ENCODE measurements around the gene RUVBL2.

The RUVBL2 gene

DNA sequence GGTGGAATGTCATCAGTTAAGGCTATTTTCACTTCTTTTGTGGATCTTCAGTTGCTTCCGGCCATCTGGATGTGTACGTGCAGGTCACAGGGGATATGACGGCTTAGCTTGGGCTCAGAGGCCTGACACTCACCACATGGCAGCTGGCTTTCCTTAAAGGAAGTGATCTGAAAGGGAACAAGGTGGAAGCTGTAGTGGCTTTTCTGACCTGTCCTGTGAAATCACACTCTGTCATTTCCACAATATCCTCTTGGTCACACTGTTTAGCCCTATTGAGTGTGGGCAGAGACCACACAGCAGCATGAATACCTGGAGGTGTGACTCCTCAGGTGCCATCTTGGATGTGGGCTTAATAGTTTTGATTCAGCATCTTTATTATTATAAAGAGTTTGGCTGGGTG, 43.5 kb upstream of the RUVBL2 start:
- Mint-ChIP-seq H3K4me3 (no peak overlapping the region), H3K36me3 (ENCODE audit: low read depth) (no peaks in the 10 kb centered on the region), H3K27ac (peak overlapping the region; percentile 42), H3K4me1 (peaks cover 11% of the 10 kb centered on the region), H3K9me3 (peaks cover 4% of the 10 kb centered on the region), H3K27me3 (ENCODE audit: low read depth, poor library complexity) (peaks cover 23% of the 10 kb centered on the region)
- DNase-seq = no peak
- TF ChIP-seq, protein P1, sequence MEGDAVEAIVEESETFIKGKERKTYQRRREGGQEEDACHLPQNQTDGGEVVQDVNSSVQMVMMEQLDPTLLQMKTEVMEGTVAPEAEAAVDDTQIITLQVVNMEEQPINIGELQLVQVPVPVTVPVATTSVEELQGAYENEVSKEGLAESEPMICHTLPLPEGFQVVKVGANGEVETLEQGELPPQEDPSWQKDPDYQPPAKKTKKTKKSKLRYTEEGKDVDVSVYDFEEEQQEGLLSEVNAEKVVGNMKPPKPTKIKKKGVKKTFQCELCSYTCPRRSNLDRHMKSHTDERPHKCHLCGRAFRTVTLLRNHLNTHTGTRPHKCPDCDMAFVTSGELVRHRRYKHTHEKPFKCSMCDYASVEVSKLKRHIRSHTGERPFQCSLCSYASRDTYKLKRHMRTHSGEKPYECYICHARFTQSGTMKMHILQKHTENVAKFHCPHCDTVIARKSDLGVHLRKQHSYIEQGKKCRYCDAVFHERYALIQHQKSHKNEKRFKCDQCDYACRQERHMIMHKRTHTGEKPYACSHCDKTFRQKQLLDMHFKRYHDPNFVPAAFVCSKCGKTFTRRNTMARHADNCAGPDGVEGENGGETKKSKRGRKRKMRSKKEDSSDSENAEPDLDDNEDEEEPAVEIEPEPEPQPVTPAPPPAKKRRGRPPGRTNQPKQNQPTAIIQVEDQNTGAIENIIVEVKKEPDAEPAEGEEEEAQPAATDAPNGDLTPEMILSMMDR (IDR thresholded peaks at IDR 0.05) = no peak

DNA sequence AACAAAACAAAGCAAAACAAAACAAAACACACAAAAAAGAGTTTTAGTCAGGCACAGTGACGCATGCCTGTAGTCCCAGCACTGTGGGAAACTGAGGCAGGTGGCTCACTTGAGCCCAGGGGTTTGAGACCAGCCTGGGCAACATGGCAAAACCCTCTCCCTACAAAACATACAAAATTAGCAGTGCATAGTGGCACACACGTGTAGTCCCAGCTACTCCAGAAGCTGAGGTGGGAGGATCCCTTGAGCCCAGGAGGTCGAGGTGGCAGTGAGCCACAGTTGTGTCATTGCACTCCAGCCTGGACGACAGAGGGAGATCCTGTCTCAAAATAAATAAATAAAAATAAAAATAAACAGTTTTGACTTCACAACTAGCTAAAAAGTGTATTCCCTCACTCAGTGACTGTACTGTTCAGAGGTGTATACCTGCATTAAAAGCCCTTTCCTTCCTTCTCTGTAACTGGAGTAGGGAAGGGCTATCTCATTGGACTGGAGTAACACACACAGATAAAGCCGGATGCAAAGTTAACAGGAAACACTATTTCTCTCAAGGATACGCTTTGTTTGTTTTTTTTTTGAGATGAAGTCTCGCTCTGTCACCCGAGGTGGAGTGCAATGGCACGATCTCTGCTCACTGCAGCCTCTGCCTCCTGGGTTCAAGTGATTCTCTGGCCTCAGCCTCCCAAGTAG, 42.7 kb upstream of the RUVBL2 start:
- Mint-ChIP-seq H3K27me3 (ENCODE audit: low read depth, poor library complexity) (peaks cover 23% of the 10 kb centered on the region), H3K4me1 (peaks cover 19% of the 10 kb centered on the region), H3K4me3 (no peak overlapping the region), H3K9me3 (peaks cover 4% of the 10 kb centered on the region), H3K27ac (no peak overlapping the region), H3K36me3 (ENCODE audit: low read depth) (peaks cover under 1% of the 10 kb centered on the region)
- DNase-seq = no peak
- TF ChIP-seq, protein P1 (IDR thresholded peaks at IDR 0.05) = no peak

DNA sequence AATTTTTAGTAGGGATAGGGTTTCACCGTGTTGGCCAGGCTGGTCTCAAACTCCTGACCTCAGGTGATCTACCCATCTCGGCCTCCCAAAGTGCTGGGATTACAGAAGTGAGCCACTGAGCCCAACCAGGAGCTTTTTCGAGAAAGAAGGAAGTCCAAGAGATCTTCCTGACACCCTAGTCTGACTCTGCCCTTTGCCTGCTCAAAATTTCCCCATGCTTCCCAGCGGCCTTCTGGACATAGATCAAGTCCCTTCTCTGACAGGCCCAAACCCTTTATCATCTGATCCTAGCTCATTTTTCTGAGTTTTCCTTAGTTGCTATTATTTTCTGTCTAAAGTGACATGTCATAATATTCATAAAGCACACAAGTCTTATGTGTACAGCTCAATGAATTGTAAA, 40.5 kb upstream of the RUVBL2 start:
- Mint-ChIP-seq H3K4me1 (peaks cover 23% of the 10 kb centered on the region), H3K27me3 (ENCODE audit: low read depth, poor library complexity) (peaks cover 23% of the 10 kb centered on the region), H3K36me3 (ENCODE audit: low read depth) (peaks cover 21% of the 10 kb centered on the region), H3K4me3 (no peak overlapping the region), H3K9me3 (peaks cover 4% of the 10 kb centered on the region), H3K27ac (no peak overlapping the region)
- TF ChIP-seq, protein P1 (IDR thresholded peaks at IDR 0.05) = no peak
- no peak for DNase-seq

DNA sequence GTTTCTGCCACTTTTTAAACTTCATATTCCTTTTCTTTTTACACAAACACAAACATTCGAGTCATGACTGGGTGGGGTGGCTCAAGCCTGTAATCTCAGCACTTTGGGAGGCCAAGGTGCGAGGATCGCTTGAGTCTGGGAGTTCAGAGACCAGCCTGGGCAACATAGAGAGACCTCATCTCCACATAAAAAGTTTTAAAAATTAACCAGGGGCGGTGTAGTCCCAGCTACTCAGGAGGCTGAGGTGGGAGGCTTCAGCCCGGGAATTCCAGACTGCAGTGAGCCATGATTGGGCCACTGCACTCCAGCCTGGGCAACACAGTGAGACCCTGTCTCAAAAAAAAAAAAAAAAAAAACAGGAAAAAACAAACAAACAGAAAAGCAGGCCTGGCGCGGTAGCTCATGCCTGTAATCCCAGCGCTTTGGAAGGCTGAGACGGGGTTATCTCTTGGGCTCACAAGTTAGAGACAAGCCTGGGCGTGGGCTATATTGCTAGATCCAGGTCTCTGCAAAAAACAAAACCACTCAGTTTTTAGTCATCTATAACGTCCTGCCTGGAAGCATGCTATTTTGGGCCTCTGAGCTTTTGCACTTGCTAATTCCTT, 39.6 kb upstream of the RUVBL2 start:
- TF ChIP-seq, protein P1 (IDR thresholded peaks at IDR 0.05) = no peak
- Mint-ChIP-seq H3K4me3 (peak overlapping the region; percentile 81), H3K27me3 (ENCODE audit: low read depth, poor library complexity) (peaks cover 23% of the 10 kb centered on the region), H3K27ac (peak overlapping the region; percentile 42), H3K36me3 (ENCODE audit: low read depth) (peaks cover 30% of the 10 kb centered on the region), H3K9me3 (no peaks in the 10 kb centered on the region), H3K4me1 (peaks cover 23% of the 10 kb centered on the region)
- DNase-seq = no peak

DNA sequence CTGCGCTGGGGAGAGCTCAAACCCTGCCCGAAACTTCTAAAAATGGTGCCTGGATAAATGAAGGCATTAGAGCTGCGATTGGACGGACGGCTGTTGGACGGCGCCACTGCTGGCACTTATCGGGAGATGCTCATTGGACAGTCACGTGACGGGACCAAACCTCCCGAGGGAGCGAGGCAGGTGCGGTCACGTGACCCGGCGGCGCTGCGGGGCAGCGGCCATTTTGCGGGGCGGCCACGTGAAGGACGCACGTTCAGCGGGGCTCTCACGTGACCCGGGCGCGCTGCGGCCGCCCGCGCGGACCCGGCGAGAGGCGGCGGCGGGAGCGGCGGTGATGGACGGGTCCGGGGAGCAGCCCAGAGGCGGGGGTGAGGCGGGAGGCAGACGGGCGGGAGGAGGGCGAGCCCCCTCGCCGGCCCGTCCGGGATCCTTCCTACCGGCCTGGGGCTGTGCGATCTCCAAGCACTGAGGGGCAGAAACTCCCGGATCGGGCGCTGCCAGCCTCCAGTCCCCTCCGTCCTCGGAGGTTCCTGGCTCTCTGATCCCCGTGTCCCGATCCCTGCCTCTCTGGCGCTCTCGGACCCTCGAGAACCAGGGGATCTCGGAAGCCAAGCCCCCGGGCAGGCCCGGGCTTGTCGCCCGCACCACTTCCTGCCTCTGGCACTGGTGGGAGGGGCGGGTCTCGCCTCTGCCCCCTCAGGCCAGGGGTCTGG, 38.9 kb upstream of the RUVBL2 start, which contains the start of gene BAX:
TSS of gene BAX (plus strand) at position 281 of the 713 bp plus-strand sequence. CDS start at position 335, 54 bp downstream.
- Mint-ChIP-seq H3K36me3 (ENCODE audit: low read depth) (peaks cover 35% of the 10 kb centered on the region), H3K4me1 (peaks cover 23% of the 10 kb centered on the region), H3K9me3 (no peaks in the 10 kb centered on the region), H3K27ac (peak within 1 kb of the TSS; percentile 42), H3K27me3 (ENCODE audit: low read depth, poor library complexity) (peaks cover 22% of the 10 kb centered on the region), H3K4me3 (peak within 1 kb of the TSS; percentile 88)
- DNase-seq = peak; percentile 98
- TF ChIP-seq, protein P1 (IDR thresholded peaks at IDR 0.05) = no peak

Measured in nephron progenitor cell (in vitro differentiated cells).